KOPT-K1 (cell line): ENCODE measurements around the gene AGRN.
"Not testable (repeated sequence)": the region's sequence is repeated elsewhere in the genome, so short reads cannot be mapped to it uniquely, and the experiment has no call there.

Source experiments
- H3K27ac ChIP-seq: fragments of 200-600 bp; sonication (generic); 2 replicates; pipeline ENCODE4 v1.5.1; 2016; ENCODE audit warnings: antibody characterized with exemption, mild to moderate bottlenecking, low read depth, low read length; ENCODE audit not compliant: poor library complexity, severe bottlenecking
- H3K36me3 ChIP-seq: fragments of 200-600 bp; sonication (generic); 2 replicates; pipeline ENCODE4 v1.5.1; 2017; ENCODE audit warnings: antibody characterized with exemption, mild to moderate bottlenecking, low read length, moderate library complexity; ENCODE audit not compliant: insufficient read depth
- H3K9me3 ChIP-seq: fragments of 200-600 bp; sonication (generic); 2 replicates; pipeline ENCODE4 v1.5.1; 2017; ENCODE audit warnings: antibody characterized with exemption, low read length, mild to moderate bottlenecking; ENCODE audit not compliant: insufficient read depth, poor library complexity, severe bottlenecking

Gene AGRN

DNA sequence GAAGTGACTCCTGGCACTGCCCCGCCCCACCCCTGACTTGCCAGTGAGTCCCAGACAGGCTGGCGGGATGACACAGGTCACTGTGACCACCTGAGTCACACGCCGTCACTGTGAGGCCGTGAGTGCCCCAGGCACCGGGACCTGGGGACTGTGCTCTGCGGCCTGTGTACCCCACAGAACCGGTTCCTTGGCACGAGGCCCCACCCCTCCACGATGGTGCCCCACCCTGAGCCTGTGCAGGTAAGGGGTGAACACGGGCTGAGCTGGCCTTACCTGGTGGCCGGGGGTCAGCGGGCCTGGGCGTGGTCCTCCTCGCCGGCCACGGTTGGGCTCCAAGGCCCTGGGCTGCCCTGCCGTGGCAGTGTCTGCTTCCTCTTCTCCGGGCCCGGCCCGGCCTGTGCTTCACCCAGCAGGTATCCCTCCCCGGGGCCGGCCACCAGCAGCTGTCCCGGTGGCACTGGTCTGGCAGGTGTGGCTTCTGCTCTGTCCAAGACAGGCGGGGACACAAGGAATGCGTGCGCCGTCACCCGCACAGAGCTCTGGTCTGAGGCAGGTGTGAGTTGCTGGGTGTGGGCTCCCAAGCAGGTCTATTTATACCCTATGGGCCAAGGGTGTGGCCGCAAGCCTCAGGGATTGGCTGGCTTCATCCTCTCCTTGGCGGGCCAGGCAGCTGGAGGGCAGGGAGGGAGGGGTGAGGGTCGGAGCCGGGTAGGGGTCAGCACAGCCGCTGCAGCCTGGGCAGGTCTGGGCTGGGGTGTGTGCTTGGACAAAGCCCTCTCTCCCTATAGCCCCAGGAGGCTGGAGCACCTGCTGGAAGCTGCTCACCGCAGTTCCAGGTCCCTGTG lies 54.0 kb downstream of the AGRN start, which contains the start of gene RNF223:
RNF223 (minus strand) TSS at position 564 of the 845 bp plus-strand sequence. CDS start 1,740 bp downstream, outside the sequence.
- Histone ChIP-seq H3K9me3 (no peaks in the 10 kb centered on the region), H3K36me3 (no peaks in the 10 kb centered on the region), H3K27ac (no peak within 1 kb of the TSS)

DNA sequence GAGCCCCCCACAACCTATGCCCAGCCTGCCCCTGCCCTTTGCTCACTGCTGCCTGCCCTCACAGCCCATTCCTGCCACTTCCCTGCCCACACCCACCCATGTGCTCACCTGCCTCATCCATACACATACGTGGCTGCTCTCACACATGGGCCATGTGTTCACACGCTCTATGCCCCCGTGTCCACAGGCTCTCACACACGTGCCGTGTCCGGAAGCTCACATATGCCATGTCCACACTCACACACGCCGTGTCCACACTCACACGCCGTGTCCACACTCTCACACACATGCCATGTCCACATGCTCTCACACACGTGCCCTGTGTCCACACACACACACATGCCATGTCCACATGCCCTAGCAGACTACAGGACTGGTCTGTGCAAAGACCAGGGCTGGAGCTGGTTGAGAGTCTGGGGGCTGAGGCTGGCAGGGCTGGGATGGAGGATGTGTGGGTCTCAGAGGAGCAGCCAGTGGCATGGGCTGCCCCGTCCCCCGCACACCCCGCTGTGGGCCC lies 54.8 kb downstream of the AGRN start:
- H3K27ac ChIP-seq = no peak overlapping the region
- H3K36me3 ChIP-seq = no peaks in the 10 kb centered on the region
- H3K9me3 ChIP-seq = no peaks in the 10 kb centered on the region

DNA sequence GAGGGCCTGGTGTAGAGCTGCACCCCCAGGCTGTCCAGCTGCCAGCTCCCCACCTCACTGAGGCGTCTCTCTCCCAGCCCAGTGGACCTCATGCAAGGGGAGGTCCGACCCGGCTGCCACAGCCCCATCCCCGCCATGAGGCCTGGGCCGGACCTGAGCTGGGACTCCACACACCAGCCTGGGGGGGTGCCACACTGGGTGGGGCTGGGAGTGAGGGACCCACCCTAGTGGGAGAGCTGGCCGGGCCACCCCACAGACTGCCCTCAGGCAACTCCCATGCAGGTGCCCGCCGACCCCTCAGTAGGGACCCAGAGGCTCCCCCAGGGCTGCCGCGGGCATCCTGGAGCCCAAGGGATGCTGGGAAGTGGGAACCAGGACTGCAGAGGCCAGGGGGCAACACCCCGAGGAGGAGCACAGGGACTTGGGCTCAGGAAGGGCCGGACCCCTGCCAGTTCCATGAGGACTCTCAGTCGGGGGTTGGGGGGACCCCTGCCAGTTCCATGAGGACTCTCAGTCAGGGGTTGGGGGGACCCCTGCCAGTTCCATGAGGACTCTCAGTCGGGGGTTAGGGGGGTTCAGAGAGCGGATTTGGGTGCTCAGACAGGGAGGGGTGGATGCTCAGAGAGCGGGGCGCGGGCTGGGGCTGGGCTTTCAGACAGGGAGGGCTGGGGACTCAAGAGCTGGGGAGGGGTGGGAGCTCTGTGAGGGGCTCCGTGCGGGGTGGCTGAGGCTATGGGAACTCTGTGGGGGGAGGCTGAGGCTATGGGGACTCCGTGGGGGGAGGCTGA lies 55.4 kb downstream of the AGRN start:
- Histone ChIP-seq H3K36me3 (no peaks in the 10 kb centered on the region), H3K27ac (no peak overlapping the region), H3K9me3 (no peaks in the 10 kb centered on the region)

DNA sequence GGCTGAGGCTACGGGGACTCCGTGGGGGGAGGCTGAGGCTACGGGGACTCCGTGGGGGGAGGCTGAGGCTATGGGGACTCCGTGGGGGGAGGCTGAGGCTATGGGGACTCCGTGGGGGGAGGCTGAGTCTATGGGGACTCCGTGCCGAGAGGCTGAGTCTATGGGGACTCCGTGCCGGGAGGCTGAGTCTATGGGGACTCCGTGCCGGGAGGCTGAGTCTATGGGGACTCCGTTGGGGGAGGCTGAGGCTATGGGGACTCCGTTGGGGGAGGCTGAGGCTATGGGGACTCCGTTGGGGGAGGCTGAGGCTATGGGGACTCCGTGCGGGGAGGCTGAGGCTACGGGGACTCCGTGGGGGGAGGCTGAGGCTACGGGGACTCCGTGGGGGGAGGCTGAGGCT lies 57.5 kb downstream of the AGRN start:
- H3K36me3 ChIP-seq, H3K27ac ChIP-seq, H3K9me3 ChIP-seq: not testable (repeated sequence)

DNA sequence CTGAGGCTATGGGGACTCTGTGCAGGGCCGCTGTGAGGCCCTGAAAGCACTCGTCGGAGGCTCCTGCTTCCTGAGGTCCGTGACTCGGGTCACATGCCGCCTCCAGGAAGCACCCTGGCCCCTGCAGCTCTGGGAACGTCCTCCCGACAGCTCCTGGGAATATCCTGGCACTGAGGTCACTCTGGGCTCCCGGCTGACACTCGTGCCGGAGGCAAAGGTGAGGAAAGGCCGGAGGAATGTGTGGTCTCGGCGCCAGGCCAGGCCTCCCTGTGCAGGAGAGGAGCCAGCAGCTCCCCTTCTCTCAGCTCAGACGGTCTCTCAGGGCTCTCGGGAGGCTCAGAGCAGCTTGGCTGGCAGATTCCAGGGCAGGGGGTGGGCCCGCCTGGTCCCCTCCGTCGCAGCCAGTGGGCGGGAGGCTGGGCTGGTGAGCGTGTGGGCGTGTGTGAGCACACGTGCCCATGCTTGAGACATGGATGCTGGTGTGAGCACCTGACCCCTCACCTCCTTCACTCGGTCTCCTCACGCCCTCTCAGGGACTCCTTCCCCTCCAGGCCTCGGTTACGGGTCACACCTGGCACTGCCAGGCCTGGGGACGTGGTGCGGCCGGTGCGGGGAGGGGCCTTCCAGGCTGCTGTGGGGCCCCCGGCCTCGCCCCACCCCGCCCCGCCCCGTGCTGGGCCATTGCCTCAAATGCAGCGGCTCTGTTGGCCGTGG lies 59.6 kb downstream of the AGRN start:
- H3K27ac ChIP-seq = no peak overlapping the region

DNA sequence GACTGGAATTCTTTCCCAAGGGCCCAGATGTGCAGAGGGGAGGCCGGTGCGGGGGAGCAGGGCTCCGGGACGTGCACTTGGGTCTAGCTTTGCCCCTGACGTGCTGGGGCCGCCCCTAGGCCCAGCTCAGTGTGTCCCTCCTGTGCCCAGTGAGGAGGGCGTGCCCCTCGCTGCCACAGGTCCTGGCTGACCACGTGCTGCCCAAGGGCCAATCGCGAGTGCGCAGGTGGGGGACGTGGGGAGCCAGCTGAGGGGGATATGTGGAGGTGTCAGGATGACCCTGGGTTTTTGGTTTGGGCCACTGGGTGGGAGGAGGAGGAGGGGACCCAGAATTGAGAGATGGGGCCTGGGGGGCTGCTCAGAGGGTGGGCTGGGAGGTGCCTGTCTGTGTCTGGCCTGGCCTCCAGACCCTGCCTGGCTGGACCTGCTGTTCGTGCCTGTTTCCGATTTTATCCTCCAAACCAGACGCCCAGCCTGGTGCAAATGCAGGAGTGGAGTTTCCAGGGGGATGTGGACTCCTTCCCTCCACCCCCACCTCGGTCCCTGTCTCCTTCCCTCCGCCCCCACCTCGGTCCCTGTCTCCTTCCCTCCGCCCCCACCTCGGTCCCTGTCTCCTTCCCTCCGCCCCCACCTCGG lies 60.3 kb downstream of the AGRN start:
- Histone ChIP-seq H3K36me3 (no peaks in the 10 kb centered on the region), H3K9me3 (no peaks in the 10 kb centered on the region), H3K27ac (no peak overlapping the region)

More for the DNA sequence above, 59.6 kb downstream of the AGRN start:
- Histone ChIP-seq H3K36me3 (no peaks in the 10 kb centered on the region), H3K9me3 (no peaks in the 10 kb centered on the region)

DNA sequence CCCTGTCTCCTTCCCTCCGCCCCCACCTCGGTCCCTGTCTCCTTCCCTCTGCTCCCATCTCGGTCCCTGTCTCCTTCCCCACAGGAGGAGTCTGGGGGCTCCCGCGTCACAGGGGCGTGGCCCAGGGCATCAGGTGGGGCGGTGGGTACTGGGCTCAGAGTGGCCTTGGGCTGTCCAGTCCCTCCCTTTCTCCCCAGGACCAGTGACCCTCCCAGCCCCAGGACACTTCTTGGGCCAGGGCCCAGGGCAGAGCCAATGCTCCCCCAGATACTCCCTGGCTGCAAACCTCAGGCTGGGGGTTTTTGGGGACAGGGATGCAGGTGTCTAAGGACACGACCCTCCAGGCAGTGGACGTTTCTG lies 61.0 kb downstream of the AGRN start:
- H3K27ac ChIP-seq = no peak overlapping the region
- H3K36me3 ChIP-seq = no peaks in the 10 kb centered on the region
- H3K9me3 ChIP-seq = no peaks in the 10 kb centered on the region

DNA sequence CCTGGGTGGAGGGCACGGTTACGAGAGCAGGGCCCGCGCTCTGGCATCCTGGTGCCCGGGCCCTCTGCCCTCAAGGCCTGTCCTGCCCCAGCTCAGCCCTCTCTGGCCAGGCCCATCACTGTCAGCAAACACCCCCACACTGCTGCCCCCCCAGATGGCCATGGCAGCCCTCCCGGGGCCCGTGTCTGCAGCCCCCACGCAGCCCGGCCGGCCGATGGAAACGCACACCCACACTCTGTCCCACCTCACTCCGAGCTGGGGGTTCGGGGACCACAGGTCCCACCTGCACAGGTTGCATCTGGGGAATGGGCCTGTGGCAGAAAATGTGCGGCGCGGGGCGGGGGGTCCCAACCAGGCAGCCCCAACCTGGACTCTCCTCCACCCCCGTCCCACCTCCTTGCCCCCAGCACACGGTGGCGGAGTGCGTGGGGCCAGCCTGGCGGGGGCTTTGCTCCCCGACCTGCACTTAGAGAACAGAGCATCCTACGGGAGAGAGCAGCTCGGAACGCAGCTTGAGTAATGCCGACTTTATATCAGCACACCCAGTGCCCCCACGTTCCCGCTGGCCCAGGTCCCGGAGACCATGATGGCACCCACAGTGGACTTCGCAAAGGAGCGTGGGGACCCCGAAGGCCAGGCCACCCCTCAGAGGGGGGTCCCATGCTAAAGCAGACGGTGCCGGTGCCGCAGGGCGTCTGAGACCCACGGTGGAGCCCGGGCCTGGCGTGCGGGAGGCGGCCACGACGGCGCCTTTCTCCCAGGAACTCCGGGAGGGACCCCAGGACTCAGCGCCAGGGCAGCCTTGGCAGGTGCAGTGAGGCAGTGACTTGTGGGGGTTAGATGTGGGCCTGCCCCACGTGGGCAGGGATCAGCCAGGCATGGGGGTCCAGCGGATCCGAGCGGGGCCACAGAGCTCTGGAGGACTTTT lies 61.7 kb downstream of the AGRN start:
- Histone ChIP-seq H3K36me3 (no peaks in the 10 kb centered on the region), H3K27ac (no peak overlapping the region), H3K9me3 (no peaks in the 10 kb centered on the region)

DNA sequence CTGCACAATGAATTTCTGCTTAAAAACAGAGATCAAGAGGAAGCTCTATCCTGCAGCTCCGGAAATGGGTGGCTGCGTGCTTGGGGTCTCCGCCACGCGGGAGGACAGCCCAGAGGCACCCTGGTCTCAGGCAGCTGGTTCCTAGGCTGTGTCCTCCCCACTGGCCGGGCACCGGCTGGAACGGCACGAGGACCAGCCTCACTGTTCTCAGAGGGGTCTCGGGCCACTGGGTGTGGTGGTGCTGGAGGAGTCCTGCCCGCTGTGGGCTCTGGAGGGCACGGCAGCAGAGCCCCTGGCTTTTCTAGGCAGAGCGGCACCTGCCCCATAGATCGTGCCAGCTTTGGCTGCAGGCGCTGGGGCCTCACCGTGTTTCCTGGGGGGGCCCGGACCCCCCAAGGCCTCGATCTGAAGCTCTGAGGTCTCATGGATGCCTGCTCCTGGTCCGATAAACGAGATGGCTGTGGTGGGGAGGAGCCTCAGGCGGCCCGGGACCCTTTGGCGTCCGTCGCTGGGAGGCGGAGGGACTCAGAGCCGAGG lies 62.4 kb downstream of the AGRN start:
- no peaks in the 10 kb centered on the region for H3K9me3 ChIP-seq
- no peaks in the 10 kb centered on the region for H3K36me3 ChIP-seq
- H3K27ac ChIP-seq = no peak overlapping the region

DNA sequence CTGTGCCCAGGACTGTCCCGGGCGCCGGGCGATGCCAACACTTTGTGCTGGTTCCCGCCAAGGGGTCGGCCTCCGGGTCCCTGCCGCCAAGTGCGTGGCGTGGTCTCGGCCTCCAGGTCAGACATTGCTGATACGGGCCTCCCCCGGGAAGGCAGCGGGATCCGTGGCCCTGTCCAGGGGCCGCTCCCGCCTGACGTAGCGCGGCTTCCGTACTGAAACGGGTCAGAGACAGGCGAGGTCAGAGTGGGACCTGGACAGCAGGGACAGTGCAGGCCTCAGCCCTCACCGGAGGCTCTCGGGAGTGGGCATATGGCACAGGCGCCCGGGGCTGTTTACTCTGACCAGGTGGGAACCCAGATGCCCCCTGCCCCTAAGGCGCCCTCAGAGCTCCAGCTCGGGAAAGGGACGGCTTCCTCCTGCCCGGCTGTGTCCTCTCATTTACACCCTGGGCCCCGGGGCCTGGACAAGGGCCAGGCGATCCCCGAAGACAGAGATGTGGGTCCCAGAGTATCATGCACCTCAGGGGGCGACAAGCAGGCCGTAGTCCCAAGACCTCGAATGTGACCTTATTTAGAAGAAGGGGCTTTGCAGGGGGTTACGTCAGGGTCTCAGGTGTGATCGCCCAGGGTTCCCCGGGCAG lies 63.0 kb downstream of the AGRN start:
- H3K27ac ChIP-seq = no peak overlapping the region

DNA sequence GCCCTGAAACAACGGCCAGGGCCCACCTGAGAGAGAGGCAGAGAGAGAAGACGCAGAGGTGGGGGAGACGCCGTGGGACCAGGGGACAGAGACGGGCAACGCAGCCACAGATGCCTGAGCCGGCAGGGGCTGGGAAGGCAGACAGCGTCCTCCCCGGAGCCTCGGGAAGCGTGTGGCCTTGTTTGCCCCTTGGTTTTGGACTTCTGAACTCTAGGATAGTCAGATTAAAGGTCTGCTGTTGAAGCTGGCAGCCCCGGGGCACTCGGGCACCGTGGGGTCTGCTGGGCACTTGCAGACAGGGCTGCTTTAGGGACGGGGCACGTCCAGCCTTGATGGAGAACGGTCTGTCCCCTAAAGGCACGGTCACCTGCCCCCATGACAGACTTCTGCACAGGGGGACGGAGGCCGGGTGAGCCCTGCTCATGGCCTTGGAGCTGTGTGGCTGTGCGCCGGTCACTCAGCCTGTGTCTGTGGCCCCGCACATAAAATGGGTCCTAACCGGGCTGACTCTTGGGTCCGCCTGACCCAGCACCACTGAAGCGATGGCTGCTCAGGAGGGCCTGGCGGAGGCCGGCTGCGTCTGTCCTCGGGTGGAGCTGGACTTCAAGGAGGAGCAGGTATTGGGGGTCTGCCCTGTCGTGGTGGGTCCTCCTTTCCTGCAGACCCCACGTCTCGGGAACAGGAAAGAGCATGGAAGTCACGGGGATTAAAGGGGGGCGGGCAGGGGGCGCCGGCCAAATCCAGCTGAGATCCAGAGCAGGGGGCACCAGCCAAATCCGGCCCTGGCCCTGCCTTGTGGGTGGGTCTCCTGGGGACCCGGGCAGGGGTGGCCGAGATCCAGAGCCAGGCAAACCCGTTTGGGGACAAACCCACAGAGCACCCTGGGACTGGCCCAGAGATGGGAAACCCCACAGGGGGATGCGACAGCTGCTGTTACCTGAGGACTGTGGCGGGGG lies 63.8 kb downstream of the AGRN start:
- Histone ChIP-seq H3K9me3 (no peaks in the 10 kb centered on the region), H3K27ac (no peak overlapping the region), H3K36me3 (no peaks in the 10 kb centered on the region)

More for the DNA sequence above, 63.0 kb downstream of the AGRN start:
- Histone ChIP-seq H3K9me3 (no peaks in the 10 kb centered on the region), H3K36me3 (no peaks in the 10 kb centered on the region)

DNA sequence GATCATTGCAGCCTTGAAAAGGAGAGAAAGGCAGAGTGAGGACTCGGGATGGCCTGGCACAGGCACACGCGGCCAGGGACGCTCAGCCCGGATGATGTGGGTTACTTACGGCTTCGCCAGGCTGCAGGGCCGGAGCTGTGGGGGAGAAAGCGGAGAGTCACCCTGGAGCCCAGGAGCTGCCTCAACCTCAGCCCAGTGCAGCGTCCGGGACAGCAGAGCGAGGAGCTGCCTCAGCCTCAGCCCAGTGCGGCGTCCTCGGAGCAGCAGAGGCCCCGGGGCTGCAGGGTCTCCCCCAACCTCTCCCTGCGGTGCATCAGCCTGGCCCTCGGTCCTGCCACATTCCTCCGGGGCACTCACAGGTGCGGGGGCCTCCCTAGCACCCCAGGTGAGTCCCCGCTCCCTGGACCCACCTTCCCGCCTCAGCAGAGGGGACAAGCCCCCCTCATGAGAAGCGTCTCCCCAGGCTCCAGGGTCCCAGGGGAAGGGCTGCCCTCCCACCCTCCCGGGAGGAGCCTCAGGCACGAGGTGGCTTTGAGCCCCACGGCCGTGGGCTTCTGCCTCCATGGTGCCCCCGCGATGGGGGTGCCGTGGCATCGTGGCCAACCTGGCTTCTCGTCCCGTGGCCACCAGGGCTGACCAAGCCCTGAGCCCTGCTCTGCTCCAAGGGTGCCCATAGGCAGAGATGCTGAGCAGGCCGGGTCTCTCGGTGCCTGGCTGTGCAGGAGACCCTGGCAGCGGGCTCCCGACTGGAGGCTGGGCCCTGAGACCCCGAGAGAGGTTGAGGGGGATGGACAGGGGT lies 64.7 kb downstream of the AGRN start:
- H3K27ac ChIP-seq = no peak overlapping the region
- H3K36me3 ChIP-seq = no peaks in the 10 kb centered on the region
- no peaks in the 10 kb centered on the region for H3K9me3 ChIP-seq
